ENCODE data around the gene GREB1.

- TF ChIP-seq CTCF (IDR thresholded peaks at IDR 0.05) (no peak), POLR2AphosphoS5 (IDR thresholded peaks at IDR 0.05) (no peak), POLR2A (IDR thresholded peaks at IDR 0.05) (no peak)
Measured at GRCh38 chr2:11532416-11533055, 1.3 kb upstream of the GREB1 start.
